ENCODE results near the gene GYS1.

The GYS1 gene

DNA sequence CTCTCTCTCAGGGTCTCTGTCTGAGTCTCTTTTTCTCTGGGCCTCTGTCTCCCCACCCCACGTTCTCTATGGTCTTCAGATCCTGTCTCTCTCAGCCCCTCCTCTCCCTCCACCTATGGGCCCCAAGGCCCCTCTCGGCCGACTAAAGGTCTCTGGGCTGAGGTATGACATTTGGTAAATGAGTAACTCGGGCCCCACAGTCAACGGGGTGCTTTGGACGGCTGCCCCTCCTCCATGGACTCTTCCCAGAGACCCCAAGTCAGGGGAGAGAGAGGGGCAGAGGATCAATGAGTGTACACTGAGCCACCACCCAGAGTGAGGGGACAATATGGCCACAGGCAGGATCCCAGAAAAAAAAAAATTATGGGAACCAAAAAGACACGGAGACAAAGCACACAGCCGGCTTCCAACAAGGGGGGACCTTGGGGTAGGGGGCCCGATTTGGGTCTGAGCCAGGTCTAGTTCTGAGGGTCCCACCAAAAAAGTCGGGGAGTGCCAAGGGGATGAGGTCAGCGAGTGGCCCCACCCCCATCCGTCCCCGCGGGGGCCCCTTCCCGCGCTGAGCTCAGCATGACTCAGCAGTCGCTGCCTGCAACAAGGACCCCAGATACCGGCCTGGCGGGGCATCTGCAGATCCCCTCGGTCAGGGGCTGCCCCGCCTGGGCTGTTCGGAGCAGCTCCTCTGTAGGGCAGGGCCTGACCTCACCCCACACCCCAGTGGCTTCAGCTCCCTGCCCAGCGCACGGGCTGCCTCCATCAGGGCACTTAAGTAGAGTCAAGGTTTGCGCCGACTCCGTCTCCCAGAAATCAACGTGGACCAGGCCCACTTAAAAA lies 29.5 kb downstream of the GYS1 start:
- DNase-seq: peak; percentile 81 to 91 (median 86)

DNA sequence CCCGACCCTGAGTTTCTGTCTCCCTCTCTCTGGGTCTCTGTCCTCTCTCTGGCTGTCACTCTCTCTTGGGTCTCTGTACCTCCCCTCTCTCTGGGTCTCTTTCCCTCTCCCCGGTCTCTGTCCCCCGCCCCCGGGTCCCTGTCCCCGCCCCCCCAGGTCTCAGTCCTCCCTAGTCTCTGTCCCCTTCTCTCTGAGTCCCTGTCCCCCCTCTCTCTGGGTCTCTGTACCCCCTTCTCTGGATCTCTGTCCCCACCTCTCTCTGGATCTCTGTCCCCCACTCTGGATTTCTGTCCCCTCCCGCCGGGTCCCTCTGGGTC lies 30.3 kb downstream of the GYS1 start:
- peak in 1 of 3 donors; percentile 36 for DNase-seq

DNA sequence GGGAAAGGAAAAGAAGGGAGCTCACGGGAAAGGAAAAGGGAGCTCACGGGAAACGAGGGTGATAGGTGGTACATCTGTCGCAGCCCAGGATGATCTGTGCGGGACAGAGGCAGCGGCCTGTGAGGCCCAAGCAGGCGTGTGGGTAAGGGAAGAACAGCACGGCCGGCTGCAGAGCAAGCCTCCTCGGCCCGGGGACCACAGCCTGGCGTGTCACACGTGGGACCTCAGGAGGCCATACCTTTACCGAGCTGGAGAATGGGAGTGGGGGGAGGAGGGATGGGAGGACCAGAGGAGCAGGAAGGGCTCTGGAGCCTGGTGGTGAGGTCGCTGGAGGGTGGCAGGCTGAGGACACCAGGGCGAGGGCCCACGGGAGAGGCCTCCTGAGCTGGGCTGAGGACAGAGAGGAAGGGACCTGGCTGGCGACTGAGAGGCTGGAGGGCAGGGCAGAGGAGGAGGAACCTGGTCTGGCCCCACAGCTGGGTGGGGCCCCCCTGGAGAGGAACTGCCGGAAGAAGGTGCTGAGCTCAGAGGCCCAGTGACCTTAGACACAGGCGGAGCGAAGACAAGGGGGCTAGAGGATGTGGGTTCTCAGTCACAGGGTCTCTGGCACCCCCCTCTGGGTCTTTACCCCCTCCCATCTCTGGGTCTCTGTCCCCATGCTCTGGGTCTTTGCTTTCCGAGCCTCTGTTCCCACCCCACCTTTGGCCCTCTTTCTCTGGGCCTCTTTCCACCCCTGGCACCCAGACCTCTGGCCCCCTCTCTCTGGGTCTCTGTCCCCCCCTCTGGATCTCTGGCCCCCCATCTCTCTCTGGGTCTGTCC lies 30.9 kb downstream of the GYS1 start:
- DNase-seq: peak; percentile 73 to 86 (median 75)

DNA sequence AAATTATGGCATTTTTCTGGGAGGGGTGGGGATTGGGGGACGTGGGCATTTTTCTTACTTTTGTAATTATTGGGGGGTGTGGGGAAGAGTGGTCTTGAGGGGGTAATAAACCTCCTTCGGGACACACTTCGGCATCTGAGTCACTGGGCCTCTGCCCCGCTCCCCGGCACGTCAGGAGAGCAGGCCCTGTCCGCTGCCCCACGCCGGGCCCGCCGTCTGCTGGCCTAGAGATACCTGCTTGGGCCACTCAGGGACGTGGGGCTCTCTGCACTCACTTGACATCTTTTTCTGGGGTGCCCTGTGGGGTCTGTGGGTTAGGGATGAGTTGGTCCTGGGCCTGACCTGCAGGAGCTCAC lies 31.5 kb downstream of the GYS1 start:
- no peak for DNase-seq

DNA sequence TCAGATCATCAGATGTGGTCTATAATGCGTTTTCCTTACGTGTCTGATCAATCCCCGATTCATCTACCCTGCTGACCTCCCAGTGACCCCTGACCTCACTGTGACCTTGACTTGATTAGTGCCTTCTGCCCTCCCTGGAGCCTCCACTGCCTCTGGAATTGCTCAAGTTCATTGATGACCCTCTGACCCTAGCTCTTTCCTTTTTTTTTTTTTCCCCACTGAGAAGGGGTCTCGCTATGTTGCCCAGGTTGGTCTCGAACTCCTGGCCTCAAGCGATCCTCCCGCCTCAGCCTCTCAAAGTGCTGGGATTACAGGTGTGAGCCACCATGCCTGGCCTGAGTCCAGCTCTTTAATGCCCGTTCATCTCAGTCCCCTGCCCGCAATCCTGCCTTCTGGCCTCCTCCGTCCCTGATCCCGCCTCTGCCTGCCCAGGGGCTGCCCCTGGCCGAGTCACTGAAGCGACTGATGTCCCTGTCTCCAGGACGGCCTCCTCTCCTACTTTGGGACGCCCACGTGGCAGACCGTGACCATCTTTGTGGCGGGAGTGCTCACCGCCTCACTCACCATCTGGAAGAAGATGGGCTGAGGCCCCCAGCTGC lies 32.0 kb downstream of the GYS1 start:
- DNase-seq: peak; percentile 71 to 81 (median 79)

DNA sequence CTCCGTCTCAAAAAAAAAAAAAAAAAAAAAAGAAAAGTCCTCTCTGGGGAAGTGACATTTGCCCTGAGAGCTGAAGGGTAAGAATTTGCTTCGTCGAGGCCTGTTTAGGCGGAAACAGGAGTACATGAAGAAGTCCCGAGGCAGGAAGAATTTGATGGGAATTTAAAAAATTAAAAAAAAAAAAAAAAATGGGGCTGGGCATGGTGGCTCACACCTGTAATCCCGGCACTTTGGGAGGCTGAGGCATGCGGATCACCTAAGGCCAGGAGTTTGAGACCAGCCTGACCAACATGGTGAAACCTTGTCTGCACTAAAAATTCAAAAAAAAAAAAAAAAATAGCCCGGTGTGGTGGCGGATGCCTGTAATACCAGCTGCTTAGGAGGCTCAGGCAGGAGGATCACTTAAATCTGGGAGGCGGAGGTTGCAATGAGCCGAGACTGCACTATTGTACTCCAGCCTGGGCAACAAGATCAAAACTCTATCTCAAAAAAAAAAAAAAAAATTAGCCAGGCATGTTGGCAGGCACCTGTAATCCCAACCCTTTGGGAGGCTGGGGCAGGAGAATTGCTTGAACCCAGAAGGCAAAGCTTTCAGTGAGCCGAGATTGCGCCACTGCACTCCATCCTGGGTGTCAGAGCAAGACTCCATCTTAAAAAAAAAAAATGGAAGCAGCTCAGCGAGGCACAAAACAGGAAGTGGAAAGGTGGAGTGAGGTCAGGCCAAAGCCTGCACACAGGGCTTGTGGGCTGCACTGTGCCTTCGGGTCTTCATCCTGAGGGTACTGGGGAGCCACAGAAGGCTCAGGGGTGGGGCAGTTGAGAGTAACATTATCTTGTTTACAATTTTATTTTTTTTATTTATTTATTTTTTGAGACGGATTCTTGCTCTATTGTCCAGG lies 33.5 kb downstream of the GYS1 start:
- DNase-seq: peak; percentile 42 to 61 (median 59)

DNA sequence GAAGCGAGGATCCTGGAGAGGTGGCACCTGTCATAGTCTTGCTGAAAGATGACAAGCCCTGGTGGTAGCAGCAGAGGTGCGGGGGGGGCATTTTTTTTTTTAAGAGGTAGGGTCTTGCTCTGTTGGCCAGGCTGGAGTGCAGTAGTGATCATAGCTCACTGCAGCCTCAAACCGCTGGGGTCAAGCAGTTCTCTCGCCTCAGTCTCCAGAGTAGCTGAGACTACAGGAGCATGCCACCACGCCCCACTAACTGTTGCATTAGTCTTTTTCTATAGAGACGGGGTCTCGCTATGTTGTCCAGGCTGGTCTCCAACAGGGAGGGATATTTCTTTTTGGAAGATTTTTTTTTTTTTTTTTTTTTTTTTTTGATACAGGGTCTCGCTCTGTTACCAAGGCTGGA lies 35.1 kb downstream of the GYS1 start:
- DNase-seq: no peak

DNA sequence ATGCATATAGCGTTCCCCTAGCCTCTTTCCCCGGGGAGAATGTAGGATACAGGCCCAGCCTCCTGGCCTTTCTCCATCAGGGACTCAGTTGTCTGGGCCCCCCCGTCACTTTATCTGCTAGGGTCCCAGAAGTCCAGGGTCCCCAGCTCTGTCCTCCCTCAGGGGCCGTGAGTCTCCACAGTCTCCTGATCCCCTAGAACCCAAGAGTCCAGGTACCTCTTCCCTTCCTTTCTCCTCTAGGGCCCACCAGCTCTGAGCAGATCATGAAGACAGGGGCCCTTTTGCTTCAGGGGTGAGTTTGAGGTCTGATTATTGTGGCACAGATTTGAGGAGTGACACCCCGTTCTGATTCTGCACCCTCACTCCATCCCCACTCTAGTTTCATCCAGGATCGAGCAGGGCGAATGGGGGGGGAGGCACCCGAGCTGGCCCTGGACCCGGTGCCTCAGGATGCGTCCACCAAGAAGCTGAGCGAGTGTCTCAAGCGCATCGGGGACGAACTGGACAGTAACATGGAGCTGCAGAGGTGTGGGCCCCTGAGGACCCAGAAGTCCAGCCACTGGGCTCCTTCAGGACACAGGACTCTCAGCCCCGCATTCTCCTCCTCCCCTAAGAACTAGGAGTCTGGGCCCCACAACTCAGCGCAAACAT lies 37.7 kb downstream of the GYS1 start:
- DNase-seq: no peak

DNA sequence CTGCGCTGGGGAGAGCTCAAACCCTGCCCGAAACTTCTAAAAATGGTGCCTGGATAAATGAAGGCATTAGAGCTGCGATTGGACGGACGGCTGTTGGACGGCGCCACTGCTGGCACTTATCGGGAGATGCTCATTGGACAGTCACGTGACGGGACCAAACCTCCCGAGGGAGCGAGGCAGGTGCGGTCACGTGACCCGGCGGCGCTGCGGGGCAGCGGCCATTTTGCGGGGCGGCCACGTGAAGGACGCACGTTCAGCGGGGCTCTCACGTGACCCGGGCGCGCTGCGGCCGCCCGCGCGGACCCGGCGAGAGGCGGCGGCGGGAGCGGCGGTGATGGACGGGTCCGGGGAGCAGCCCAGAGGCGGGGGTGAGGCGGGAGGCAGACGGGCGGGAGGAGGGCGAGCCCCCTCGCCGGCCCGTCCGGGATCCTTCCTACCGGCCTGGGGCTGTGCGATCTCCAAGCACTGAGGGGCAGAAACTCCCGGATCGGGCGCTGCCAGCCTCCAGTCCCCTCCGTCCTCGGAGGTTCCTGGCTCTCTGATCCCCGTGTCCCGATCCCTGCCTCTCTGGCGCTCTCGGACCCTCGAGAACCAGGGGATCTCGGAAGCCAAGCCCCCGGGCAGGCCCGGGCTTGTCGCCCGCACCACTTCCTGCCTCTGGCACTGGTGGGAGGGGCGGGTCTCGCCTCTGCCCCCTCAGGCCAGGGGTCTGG lies 38.4 kb downstream of the GYS1 start, which contains the start of gene BAX:
Gene BAX (plus strand): TSS at position 281 of the 713 bp plus-strand sequence. CDS start 54 bp downstream, at position 335.
- peak; percentile 82 to 94 (median 90) for DNase-seq

DNA sequence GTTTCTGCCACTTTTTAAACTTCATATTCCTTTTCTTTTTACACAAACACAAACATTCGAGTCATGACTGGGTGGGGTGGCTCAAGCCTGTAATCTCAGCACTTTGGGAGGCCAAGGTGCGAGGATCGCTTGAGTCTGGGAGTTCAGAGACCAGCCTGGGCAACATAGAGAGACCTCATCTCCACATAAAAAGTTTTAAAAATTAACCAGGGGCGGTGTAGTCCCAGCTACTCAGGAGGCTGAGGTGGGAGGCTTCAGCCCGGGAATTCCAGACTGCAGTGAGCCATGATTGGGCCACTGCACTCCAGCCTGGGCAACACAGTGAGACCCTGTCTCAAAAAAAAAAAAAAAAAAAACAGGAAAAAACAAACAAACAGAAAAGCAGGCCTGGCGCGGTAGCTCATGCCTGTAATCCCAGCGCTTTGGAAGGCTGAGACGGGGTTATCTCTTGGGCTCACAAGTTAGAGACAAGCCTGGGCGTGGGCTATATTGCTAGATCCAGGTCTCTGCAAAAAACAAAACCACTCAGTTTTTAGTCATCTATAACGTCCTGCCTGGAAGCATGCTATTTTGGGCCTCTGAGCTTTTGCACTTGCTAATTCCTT lies 39.0 kb downstream of the GYS1 start:
- DNase-seq: no peak

DNA sequence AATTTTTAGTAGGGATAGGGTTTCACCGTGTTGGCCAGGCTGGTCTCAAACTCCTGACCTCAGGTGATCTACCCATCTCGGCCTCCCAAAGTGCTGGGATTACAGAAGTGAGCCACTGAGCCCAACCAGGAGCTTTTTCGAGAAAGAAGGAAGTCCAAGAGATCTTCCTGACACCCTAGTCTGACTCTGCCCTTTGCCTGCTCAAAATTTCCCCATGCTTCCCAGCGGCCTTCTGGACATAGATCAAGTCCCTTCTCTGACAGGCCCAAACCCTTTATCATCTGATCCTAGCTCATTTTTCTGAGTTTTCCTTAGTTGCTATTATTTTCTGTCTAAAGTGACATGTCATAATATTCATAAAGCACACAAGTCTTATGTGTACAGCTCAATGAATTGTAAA lies 40.0 kb downstream of the GYS1 start:
- peak; percentile 62 to 63 (median 63) for DNase-seq

DNA sequence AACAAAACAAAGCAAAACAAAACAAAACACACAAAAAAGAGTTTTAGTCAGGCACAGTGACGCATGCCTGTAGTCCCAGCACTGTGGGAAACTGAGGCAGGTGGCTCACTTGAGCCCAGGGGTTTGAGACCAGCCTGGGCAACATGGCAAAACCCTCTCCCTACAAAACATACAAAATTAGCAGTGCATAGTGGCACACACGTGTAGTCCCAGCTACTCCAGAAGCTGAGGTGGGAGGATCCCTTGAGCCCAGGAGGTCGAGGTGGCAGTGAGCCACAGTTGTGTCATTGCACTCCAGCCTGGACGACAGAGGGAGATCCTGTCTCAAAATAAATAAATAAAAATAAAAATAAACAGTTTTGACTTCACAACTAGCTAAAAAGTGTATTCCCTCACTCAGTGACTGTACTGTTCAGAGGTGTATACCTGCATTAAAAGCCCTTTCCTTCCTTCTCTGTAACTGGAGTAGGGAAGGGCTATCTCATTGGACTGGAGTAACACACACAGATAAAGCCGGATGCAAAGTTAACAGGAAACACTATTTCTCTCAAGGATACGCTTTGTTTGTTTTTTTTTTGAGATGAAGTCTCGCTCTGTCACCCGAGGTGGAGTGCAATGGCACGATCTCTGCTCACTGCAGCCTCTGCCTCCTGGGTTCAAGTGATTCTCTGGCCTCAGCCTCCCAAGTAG lies 42.1 kb downstream of the GYS1 start:
- no peak for DNase-seq

DNA sequence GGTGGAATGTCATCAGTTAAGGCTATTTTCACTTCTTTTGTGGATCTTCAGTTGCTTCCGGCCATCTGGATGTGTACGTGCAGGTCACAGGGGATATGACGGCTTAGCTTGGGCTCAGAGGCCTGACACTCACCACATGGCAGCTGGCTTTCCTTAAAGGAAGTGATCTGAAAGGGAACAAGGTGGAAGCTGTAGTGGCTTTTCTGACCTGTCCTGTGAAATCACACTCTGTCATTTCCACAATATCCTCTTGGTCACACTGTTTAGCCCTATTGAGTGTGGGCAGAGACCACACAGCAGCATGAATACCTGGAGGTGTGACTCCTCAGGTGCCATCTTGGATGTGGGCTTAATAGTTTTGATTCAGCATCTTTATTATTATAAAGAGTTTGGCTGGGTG lies 43.0 kb downstream of the GYS1 start:
- DNase-seq: no peak

DNA sequence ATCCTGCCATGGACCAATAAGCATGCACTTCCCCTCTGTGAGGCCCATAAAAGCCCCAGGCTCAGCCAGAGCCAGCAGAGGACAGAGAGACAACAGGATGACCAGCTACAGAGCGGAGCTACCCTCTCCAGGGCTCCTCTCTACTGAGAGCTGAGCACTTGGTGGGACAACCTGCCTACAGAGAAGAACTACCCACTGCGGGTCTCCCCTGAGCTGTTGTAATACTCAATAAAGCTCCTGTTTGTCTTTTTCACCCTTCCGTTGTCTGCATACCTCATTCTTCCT lies 45.9 kb downstream of the GYS1 start:
- DNase-seq: no peak

DNA sequence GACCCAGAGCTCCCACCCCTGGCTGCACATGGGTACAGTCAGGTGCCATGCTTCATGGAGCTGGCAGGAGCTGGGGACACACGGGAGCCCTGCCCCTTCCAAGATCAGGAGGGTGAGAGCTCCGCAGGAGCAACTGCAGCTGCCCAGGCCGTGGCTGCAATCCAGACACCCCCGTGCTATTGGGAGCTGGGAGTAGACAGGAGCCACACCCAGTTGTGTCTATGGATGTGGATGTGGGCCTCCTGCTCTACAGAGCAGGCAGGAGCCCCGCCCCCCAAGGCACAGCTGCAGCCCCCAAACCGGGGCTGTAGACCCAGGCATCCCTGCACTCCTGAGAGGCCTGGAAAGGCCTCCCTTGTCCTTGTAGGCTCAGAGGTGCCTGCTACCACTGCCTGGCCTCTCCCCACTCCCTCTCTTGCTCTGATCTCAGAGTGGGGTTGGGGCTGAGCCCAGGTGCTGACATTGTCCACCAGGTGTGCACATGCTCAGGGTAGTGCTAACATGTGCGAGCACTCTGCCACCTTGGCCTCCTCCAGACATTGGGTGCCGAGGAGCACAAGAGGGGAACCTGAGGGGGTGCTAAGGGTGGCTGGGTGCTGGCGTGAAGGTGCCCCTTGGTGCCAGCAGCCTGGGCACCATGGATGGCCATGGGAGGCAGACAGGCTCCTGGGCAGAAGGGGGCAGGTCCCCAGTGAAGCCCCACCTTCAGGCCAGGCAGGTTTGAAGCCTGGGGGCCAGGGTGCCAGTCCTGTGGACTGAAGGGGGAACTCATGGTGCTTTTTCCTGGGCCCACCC lies 46.4 kb downstream of the GYS1 start:
- DNase-seq: no peak

DNA sequence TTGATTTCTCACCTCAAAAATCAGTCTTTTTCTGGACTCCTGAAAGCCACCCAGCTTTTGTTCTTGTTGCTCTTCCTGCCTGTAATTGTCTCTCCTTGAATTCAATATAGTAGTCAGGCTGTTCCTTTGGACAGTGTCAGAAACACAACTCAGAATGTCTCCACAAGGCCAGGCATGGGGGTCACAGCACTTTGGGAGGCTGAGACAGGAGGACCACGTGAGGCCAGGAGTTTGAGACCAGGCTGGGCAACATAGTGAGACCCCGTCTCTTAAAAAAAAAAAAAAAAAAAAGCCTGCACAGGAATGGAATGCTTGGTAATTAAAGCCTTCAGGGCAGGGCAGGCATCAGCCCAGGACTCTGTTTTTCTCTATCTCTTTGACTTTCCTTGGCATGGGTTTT lies 47.3 kb downstream of the GYS1 start:
- DNase-seq: no peak

DNA sequence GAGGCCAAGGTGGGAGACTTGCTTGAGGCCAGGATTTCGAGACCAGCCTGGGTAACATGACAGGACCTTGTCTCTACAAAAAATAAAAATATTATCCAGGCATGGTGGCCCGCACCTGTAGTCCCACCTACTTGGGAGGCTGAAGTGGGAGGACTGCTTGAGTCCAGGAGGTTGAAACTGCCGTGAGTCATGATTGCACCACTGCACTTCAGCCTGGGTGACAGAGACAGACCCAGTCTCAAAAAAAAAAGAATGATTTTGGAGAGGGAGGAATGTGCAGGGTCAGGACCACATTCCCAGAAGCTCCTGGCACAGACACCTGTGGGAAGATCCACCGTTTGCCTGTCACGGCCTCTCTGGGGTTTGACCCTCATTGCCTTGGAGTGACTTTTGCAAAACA lies 47.7 kb downstream of the GYS1 start:
- no peak for DNase-seq

DNA sequence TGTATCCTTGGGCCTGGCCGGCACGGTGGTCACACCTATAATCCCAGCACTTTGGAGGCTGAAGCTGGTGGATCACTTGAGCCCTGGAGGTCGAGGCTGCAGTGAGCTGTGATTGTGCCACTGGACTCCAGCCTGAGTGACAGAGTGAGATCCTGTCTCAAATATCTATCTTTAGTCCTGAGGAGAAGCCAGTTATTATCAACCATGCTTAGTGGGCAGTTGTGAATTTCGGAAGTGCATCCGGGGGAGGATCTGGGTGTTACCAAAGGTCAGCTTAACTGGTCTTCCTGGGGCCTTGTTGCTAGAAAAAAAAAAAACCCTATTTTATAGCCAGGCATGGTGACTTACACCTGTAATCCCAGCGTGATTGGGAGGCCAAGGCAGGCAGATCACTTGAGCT lies 50.0 kb downstream of the GYS1 start:
- DNase-seq: no peak

DNA sequence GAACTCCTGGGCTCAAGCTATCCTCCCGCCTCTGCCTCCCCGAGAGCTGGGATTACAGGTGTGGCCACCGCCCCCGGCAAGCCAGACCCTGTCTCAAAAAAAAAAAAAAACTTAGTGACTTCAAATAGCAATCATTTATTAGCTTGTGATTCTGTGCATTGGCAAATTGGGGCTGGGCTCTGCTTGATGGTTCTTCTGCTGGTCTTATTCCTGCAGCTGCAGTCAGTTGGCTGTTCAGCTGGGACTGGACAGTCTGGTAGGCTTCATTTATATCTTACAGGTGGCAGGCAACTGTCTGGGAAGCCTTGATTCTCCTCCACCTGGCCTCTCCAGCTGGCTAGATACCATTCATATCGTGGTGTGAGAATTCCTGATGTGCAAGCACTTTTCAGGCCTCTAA lies 52.2 kb downstream of the GYS1 start:
- DNase-seq: no peak

DNA sequence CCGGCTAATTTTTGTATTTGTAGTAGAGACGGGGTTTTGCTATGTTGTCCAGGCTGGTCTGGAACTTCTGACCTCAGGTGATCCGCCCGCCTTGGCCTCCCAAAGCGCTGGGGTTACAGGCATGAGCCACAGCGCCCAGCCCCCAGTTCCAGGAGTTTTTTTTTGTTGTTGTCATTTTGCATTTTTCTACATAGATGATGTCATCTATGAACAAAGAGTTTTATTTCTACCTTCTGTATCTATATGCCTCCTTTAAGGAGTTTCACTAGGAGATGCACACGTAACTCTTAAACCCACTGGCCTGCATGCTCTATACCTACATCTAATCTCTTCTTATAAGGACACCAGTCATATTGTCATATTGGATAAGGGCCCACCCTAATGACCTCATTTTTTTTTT lies 54.9 kb downstream of the GYS1 start:
- DNase-seq: no peak
